Heart right ventricle (tissue), 16 donors: ENCODE results near the gene KCNK16. TPM values are rescaled to one million over a fixed set of nuclear protein-coding genes. Genes with fewer than 3 reads are reported as not detected.
A peak's percentile ranks its signal among the peaks of the same experiment; 100 is the strongest.

Experiments
- ATAC-seq, 8 donors: fragments of 200-7000 bp; cut with Tn5 transposase; one replicate each; pipeline ENCODE4 v1.9.1; 2020; ENCODE audit warnings: mild to moderate bottlenecking in 8 of 8, moderate library complexity in 8 of 8, moderate number of reproducible peaks in 1 of 8
- DNase-seq, 2 donors: peaks; one replicate each; pipeline ENCODE4 v3.0.0-alpha.2; 2020
- H3K27ac ChIP-seq, 10 donors: fragments of 200-600 bp; sonication (generic) in 2 of 10; one replicate each; pipeline versions ENCODE4 v1.5.0 to v1.8.0; 2020 to 2022; ENCODE audit warnings: mild to moderate bottlenecking in 3 of 10
- H3K27me3 ChIP-seq, 7 donors: fragments of 200-600 bp; one replicate each; pipeline ENCODE4 v1.8.0; 2021 to 2022; ENCODE audit warnings: mild to moderate bottlenecking in 2 of 7
- H3K36me3 ChIP-seq, 9 donors: fragments of 200-600 bp; sonication (generic) in 1 of 9; one replicate each; pipeline versions ENCODE4 v1.5.0 to v1.8.0; 2020 to 2022; ENCODE audit warnings: mild to moderate bottlenecking in 2 of 9
- H3K4me1 ChIP-seq, 9 donors: fragments of 200-600 bp; sonication (generic) in 1 of 9; one replicate each; pipeline versions ENCODE4 v1.5.0 to v1.8.0; 2020 to 2022; ENCODE audit warnings: mild to moderate bottlenecking in 4 of 9
- H3K4me3 ChIP-seq, 10 donors: fragments of 200-600 bp; sonication (generic) in 2 of 10; one replicate each; pipeline versions ENCODE4 v1.5.0 to v1.8.0; 2020 to 2022; ENCODE audit warnings: mild to moderate bottlenecking in 7 of 10, moderate library complexity in 2 of 10
- H3K9me3 ChIP-seq, 11 donors: fragments of 200-600 bp in 10 of 11; sonication (generic) in 2 of 11; one replicate each; pipeline versions ENCODE4 v1.5.0 to v1.8.0; 2013 to 2022; ENCODE audit warnings: mild to moderate bottlenecking in 2 of 11, control low read depth in 1 of 11, moderate library complexity in 1 of 11
- WGBS, 2 donors: extraction: QIAGEN DNeasy Blood & Tissue Kit; methylation state at CpG; one replicate each; pipeline ENCODE4 v1.1.7; 2013; ENCODE audit warnings: inconsistent platforms in 1 of 2; 5-methylcytosine and 5-hydroxymethylcytosine counted together
- intact Hi-C, 10 donors: fragments of 100-400 bp; cut with DNase I; formaldehyde crosslinking; loops; one replicate each; pipeline versions ENCODE4 v1.11.1 to v1.14.2; 2022
- polyA plus RNA-seq, 2 donors: library from polyadenylated mRNA; stranded (reverse); fragments of 200-250 nt; gene quantifications; one replicate each; pipeline ENCODE4 v1.2.3, GENCODE V29; 2013
- total RNA-seq, 10 donors: library from RNA; stranded (reverse); fragmentation: NEBNext Ultra II Directional in 3 of 10; extraction: Animal tissue kit (Norgen Biotek cat#: 25700) in 3 of 10; gene quantifications; one replicate each; pipeline versions ENCODE4 v1.2.1 to v1.2.4, GENCODE V29; 2021 to 2023
- TF ChIP-seq, protein P1 (sequence below), 9 donors: fragments of 200-600 bp; sonication (generic) in 2 of 9; IDR thresholded peaks; one replicate each; pipeline versions ENCODE4 v1.5.0 to v1.8.0; 2021 to 2022; ENCODE audit warnings: antibody characterized with exemption in 9 of 9, mild to moderate bottlenecking in 5 of 9, moderate library complexity in 1 of 9
- donor health status: Arrhythmogenic right ventricular cardiomyopathy.
- donor health status: ischemic (EF 13 %, LVEDD 7.1; RV severe dilation, severe dysfunction).
- donor health status: healthy with polysubstance abuse.
- donor health status: DM: no; HTN: yes; CAD: no.
- donor health status: DM: no; HTN: no; CAD: no.
- donor health status: ischemic (EF 25% LVEDD 6.9; RV normal size, moderate dysfunction).
- donor health status: ischemic (EF 25% LVEDD 5.7; RV mildly dilated, moderate dysfunction).
- donor health status: healthy.
- donor health status: DM: yes; HTN: yes; CAD: no.
- donor health status: Ischemic cardiomyopathy.
- donor health status: ischemic (EF 35%, LVEDD 5.7; RV mildly dilated, moderate dysfunction).
- donor health status: nonischemic (EF 11% LVEDD 7.7; RV severe dilation, severe dysfunction).
- donor health status: DM: yes; HTN: yes; CAD: no.
- donor health status: PGD.
- donor health status: ischemic (EF 29% LVEDD 5.4; RV normal size, mild dysfunction).
- donor health status: nonischemic (EF 23%, LVEDD 6.1; RV moderate dilation, normal function).

The KCNK16 gene
- total and polyA plus RNA-seq, 12 donors: not detected

- DNase-seq (no peak), ATAC-seq (peak in 1 of 8 donors; percentile 57)
- Histone ChIP-seq H3K4me3 (no peak overlapping the region), H3K36me3 (no peaks in the 10 kb centered on the region), H3K4me1 (peaks cover 0 to 4% (median 1%) of the 10 kb centered on the region in 9 donors), H3K9me3 (no peaks in the 10 kb centered on the region), H3K27me3 (peaks cover 0 to 4% (median 0%) of the 10 kb centered on the region in 7 donors), H3K27ac (no peak overlapping the region)
- WGBS, 2 donors: 68 to 70% methylated on average over 9 of the region's 9 CpGs
- intact Hi-C loops: loop anchor here in 3 of 10 donors (10.0 kb wide), 2 partner anchors 948 to 1658 kb away; no protein-coding TSS in a partner anchor
- TF ChIP-seq, protein P1, sequence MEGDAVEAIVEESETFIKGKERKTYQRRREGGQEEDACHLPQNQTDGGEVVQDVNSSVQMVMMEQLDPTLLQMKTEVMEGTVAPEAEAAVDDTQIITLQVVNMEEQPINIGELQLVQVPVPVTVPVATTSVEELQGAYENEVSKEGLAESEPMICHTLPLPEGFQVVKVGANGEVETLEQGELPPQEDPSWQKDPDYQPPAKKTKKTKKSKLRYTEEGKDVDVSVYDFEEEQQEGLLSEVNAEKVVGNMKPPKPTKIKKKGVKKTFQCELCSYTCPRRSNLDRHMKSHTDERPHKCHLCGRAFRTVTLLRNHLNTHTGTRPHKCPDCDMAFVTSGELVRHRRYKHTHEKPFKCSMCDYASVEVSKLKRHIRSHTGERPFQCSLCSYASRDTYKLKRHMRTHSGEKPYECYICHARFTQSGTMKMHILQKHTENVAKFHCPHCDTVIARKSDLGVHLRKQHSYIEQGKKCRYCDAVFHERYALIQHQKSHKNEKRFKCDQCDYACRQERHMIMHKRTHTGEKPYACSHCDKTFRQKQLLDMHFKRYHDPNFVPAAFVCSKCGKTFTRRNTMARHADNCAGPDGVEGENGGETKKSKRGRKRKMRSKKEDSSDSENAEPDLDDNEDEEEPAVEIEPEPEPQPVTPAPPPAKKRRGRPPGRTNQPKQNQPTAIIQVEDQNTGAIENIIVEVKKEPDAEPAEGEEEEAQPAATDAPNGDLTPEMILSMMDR (IDR thresholded peaks at IDR 0.05): no peak
Observed at GRCh38 chr6:39366931-39367618, 44.6 kb upstream of the KCNK16 start.

- 87% methylated on average over 13 of the region's 13 CpGs for WGBS, 2 donors
Observed at GRCh38 chr6:39365281-39366074, 43.0 kb upstream of the KCNK16 start.

DNA sequence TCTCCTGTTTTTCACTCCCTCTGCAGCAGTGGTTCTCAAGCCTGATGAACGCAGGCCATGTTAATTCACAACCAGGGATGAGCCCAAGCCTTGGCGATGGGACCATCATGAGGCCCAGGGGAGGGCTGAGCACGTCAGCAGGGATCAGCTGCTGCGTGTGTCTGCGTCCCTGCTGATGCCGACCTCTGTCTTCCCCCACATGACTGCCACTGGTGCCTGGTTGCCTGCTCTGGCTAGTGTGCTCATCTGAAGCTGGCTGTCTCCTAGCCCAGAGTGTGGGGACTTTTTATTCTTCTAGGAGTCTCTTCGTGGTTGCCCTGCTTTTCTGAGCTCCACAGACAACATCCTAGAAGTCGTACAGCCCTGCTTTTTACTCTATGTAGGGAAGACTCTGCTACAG, 40.8 kb upstream of the KCNK16 start:
- Histone ChIP-seq H3K9me3 (no peaks in the 10 kb centered on the region), H3K36me3 (no peaks in the 10 kb centered on the region), H3K27me3 (no peaks in the 10 kb centered on the region), H3K4me3 (no peak overlapping the region), H3K4me1 (peaks cover 0 to 9% (median 5%) of the 10 kb centered on the region in 9 donors), H3K27ac (no peak overlapping the region)
- DNase-seq: no peak
- ATAC-seq: no peak
- intact Hi-C loops: loop anchor here in 4 of 10 donors (5.0 to 10.0 kb wide), 3 partner anchors 529 to 1662 kb away; no protein-coding TSS in a partner anchor
- TF ChIP-seq, protein P1 (IDR thresholded peaks at IDR 0.05): no peak
- WGBS, 2 donors: 74 to 84% methylated on average over 8 of the region's 8 CpGs

More at GRCh38 chr6:39365281-39366074, 43.0 kb upstream of the KCNK16 start:
- TF ChIP-seq, protein P1 (IDR thresholded peaks at IDR 0.05): no peak
- no peak for ATAC-seq
- Histone ChIP-seq H3K4me3 (no peak overlapping the region), H3K4me1 (peaks cover 0 to 8% (median 5%) of the 10 kb centered on the region in 9 donors), H3K9me3 (no peaks in the 10 kb centered on the region), H3K27ac (no peak overlapping the region), H3K27me3 (no peaks in the 10 kb centered on the region), H3K36me3 (no peaks in the 10 kb centered on the region)
- no peak for DNase-seq
- intact Hi-C loops: loop anchor here in 3 of 10 donors (10.0 kb wide), 2 partner anchors 949 to 1659 kb away; no protein-coding TSS in a partner anchor

GRCh38 chr6:39362487-39362865, 40.0 kb upstream of the KCNK16 start:
- intact Hi-C loops: loop anchor here in 4 of 10 donors (5.0 to 10.0 kb wide), 3 partner anchors 530 to 1662 kb away; no protein-coding TSS in a partner anchor
- DNase-seq (no peak), ATAC-seq (peak in 1 of 8 donors; percentile 20)
- TF ChIP-seq, protein P1 (IDR thresholded peaks at IDR 0.05): no peak
- H3K27ac ChIP-seq: no peak overlapping the region
- WGBS, 2 donors: 31 to 36% methylated on average over 3 of the region's 3 CpGs
- no peaks in the 10 kb centered on the region for H3K36me3 ChIP-seq
- no peaks in the 10 kb centered on the region for H3K27me3 ChIP-seq
- peaks cover 0 to 15% (median 6%) of the 10 kb centered on the region in 9 donors for H3K4me1 ChIP-seq
- H3K9me3 ChIP-seq: no peaks in the 10 kb centered on the region
- no peak overlapping the region for H3K4me3 ChIP-seq
